ENCODE results near the gene NPIPB2.
"Not testable (repeated sequence)": the region's sequence is repeated elsewhere in the genome, so short reads cannot be mapped to it uniquely, and the experiment has no call there.

Gene NPIPB2

DNA sequence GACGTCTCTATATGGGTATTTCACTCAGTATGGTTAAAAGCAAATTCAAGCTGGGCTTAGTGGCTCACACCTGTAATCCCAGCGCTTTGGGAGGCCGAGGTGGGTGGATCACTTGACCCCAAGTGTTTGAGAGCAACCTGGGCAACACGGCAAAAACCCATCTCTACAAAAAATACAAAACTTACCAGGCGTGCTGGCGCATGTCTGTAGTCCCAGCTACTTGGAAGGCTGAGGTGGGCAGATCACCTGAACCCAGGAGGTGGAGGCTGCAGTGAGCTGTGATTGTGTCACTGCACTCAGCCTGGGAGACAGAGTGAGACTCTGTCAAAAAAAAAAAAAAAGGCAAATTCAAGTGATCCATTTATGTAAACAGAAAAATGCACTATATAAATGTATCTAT lies 21.9 kb upstream of the NPIPB2 start:
- CTCF ChIA-PET: interaction anchor here (1.4 kb wide), 1 partner anchor 104 kb away, joined by 4 read pairs; no protein-coding TSS in a partner anchor
- POLR2A ChIA-PET: interaction anchor here (1.5 kb wide), 1 partner anchor 13 kb away, joined by 7 read pairs; the partner anchor contains the start of gene SNX29
- DNase-seq (ENCODE audit: extremely low spot score): no peak
- TF ChIP-seq TARDBP (IDR thresholded peaks at IDR 0.05): no peak
- TF ChIP-seq FOXA1 (IDR thresholded peaks at IDR 0.05): no peak
- TF ChIP-seq FOXM1 (IDR thresholded peaks at IDR 0.05; ENCODE audit: borderline replicate concordance): no peak
- no peak for TF ChIP-seq SP1 (IDR thresholded peaks at IDR 0.05)
- no peak for TF ChIP-seq HDGF (IDR thresholded peaks at IDR 0.05; ENCODE audit: borderline replicate concordance)
- no peak for TF ChIP-seq ZNF384 (IDR thresholded peaks at IDR 0.05)
- no peak for TF ChIP-seq L3MBTL2 (conservative IDR thresholded peaks at IDR 0.05)
- TF ChIP-seq CTBP1 (IDR thresholded peaks at IDR 0.05; ENCODE audit: borderline replicate concordance): no peak
- TF ChIP-seq ELF4 (IDR thresholded peaks at IDR 0.05): no peak
- no peak for TF ChIP-seq FOXK2 (IDR thresholded peaks at IDR 0.05)

DNA sequence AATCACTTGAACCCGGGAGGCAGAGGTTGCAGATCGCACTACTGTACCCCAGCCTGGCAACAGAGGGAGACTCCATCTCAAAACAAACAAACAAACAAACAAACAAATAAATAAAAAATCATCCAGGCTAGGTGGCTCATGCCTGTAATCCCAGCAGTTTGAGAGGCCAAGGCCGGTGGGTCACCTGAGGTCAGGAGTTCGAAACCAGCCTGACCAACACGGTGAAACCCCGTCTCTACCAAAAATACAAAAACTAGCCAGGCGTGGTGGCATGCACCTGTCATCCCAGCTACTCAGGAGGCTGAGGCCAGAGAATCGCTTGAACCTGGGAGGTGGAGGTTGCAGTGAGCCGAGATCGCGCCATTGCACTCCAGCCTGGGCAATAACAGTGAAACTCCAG lies 21.1 kb upstream of the NPIPB2 start:
- POLR2A ChIA-PET: interaction anchor here (1.5 kb wide), 1 partner anchor 14 kb away, joined by 7 read pairs; the partner anchor contains the start of gene SNX29
- DNase-seq (ENCODE audit: extremely low spot score); CTCF ChIA-PET: not testable (repeated sequence)

DNA sequence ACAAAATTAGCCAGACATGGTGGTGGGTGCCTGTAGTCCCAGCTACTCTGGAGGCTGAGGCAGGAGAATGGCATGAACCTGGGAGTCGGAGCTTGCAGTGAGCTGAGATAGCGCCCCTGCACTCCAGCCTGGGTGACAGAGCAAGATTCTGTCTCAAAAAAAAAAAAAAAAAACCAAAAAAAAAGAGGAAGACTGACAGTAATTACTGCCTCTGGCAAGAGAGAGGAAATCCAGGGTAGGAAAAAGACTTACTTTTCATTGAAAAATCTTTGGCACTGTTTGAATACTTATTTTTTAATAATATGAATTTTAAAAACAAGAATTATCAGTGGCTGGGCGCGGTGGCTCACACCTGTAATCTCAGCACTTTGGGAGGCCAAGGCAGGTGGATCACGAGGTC lies 20.6 kb upstream of the NPIPB2 start:
- DNase-seq (ENCODE audit: extremely low spot score); POLR2A ChIA-PET; CTCF ChIA-PET: not testable (repeated sequence)

DNA sequence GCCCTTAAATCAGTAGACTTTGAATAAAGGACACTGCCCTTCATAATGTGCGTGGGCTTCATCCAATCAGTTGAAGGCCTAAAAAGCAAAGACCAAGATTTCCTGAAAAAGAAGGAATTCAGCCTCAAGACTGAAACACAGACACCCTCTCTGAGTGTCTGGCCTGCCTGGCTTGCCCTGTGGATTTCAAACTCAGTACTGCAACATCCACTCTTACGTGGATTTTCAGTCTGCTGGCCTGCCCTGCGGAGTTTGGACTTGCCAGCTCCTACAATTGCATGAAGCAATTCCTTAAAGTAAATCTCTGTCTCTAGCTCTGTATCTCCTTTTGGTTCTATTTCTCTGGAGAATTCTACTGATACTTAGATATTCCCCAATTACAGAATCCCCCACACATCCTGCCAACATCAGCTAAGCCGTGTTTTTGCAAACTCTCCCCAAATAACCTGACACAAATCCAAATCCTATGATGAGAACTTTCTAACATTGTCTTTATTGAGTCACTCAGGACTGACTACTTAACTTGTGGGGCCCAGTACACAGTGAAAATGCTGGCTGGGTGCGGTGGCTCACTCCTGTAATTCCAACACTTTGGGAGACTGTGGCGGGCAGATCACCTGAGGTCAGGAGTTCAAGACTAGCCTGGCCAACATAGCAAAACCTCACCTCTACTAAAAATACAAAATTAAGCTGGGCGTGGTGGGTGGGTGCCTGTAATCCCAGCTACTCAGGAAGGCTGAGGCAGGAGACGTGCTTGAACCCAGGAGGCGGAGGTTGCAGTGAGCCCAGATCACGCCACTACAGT lies 15.9 kb upstream of the NPIPB2 start:
- POLR2A ChIA-PET: interaction anchor here (0.7 kb wide), 1 partner anchor 19 kb away, joined by 3 read pairs; the partner anchor contains the start of gene SNX29
- DNase-seq (ENCODE audit: extremely low spot score): no peak
- CTCF ChIA-PET: interaction anchor here (2.7 kb wide), 1 partner anchor 110 kb away, joined by 10 read pairs; no protein-coding TSS in a partner anchor
- TF ChIP-seq NFRKB (IDR thresholded peaks at IDR 0.05): no peak
- no peak for TF ChIP-seq CTBP1 (IDR thresholded peaks at IDR 0.05; ENCODE audit: borderline replicate concordance)
- no peak for TF ChIP-seq ELF4 (IDR thresholded peaks at IDR 0.05)
- TF ChIP-seq ZNF384 (IDR thresholded peaks at IDR 0.05): no peak
- TF ChIP-seq SUZ12 (IDR thresholded peaks at IDR 0.05): no peak

DNA sequence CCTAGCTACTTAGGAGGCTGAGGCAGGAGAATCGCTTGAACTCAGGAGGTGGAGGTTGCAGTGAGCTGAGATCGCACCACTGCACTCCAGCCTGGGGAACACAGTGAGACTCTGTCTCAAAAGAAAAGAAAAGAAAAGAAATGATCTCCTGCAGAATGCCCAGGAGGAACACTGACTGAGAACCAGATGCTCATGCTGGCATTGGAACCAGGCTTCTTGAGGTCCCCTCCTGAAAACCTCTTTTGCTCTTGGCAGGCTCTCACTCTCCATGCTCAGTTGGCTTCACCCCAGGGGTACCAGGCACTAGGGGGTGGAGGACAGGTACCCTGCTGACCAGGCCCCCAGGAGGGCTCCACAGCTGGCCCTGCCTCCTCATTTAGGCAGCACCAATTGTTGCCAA lies 14.7 kb upstream of the NPIPB2 start:
- CTCF ChIA-PET: no interaction called here
- POLR2A ChIA-PET: no interaction called here
- TF ChIP-seq HDGF (IDR thresholded peaks at IDR 0.05; ENCODE audit: borderline replicate concordance) (no peak), ZNF384 (IDR thresholded peaks at IDR 0.05) (no peak), ELF4 (IDR thresholded peaks at IDR 0.05) (no peak), LEF1 (IDR thresholded peaks at IDR 0.05; ENCODE audit: borderline replicate concordance) (no peak), FOXA1 (IDR thresholded peaks at IDR 0.05) (no peak), ARNT (IDR thresholded peaks at IDR 0.05) (no peak), SUZ12 (IDR thresholded peaks at IDR 0.05) (no peak), FOXM1 (IDR thresholded peaks at IDR 0.05; ENCODE audit: borderline replicate concordance) (no peak), CTBP1 (IDR thresholded peaks at IDR 0.05; ENCODE audit: borderline replicate concordance) (no peak), TARDBP (IDR thresholded peaks at IDR 0.05) (no peak)
- TF ChIP-seq, protein P1, sequence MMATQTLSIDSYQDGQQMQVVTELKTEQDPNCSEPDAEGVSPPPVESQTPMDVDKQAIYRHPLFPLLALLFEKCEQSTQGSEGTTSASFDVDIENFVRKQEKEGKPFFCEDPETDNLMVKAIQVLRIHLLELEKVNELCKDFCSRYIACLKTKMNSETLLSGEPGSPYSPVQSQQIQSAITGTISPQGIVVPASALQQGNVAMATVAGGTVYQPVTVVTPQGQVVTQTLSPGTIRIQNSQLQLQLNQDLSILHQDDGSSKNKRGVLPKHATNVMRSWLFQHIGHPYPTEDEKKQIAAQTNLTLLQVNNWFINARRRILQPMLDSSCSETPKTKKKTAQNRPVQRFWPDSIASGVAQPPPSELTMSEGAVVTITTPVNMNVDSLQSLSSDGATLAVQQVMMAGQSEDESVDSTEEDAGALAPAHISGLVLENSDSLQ (IDR thresholded peaks at IDR 0.05): no peak
- DNase-seq (ENCODE audit: extremely low spot score): no peak

DNA sequence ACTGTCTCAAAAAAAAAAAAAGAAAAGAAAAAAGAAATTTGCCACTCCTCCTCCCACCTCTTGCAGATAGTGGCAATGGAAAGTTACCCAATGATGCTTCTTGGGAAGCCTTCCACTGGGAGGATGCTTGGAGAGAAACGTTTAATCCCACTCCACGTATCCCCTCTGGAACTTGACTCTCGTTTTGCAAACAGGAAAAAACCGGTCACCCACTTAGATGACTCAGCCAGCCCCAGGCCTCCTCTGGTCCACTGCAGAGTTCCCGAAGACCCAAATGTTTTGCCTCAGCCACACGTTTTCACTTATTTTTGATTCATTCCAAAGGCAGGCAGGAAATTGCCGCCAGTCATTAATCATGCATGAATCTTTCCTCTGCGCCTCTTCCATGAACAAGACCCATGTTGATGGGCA lies 13.9 kb upstream of the NPIPB2 start:
- DNase-seq (ENCODE audit: extremely low spot score): no peak
- TF ChIP-seq ELF4 (IDR thresholded peaks at IDR 0.05) (no peak), NFRKB (IDR thresholded peaks at IDR 0.05) (no peak), FOXK2 (IDR thresholded peaks at IDR 0.05) (no peak), BHLHE40 (IDR thresholded peaks at IDR 0.05; ENCODE audit: borderline replicate concordance) (no peak), HDGF (IDR thresholded peaks at IDR 0.05; ENCODE audit: borderline replicate concordance) (no peak), ZNF384 (IDR thresholded peaks at IDR 0.05) (no peak), FOXA1 (IDR thresholded peaks at IDR 0.05) (no peak), TARDBP (IDR thresholded peaks at IDR 0.05) (no peak), SUZ12 (IDR thresholded peaks at IDR 0.05) (no peak), CTBP1 (IDR thresholded peaks at IDR 0.05; ENCODE audit: borderline replicate concordance) (no peak), FOXM1 (IDR thresholded peaks at IDR 0.05; ENCODE audit: borderline replicate concordance) (no peak), LEF1 (IDR thresholded peaks at IDR 0.05; ENCODE audit: borderline replicate concordance) (no peak)
- TF ChIP-seq, protein P1 (IDR thresholded peaks at IDR 0.05): no peak
- POLR2A ChIA-PET: no interaction called here
- CTCF ChIA-PET: no interaction called here

DNA sequence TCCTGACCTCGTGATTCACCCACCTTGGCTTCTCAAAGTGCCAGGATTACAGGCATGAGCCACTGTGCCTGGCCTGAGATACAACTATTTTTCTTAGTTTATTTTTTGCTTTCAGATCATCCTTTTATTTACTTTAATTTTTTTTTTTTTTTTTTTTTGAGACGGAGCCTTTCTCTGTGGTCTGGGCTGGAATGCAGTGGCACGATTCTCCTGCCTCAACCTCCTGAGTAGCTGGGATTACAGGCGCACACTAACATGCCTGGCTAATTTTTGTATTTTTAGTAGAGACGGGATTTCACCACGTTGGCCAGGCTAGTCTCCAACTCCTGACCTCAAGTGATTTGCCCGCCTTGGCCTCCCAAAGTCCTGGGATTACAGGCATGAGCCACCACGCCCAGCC lies 11.7 kb upstream of the NPIPB2 start:
- DNase-seq (ENCODE audit: extremely low spot score); CTCF ChIA-PET: not testable (repeated sequence)
- POLR2A ChIA-PET: interaction anchor here (0.9 kb wide), 1 partner anchor 23 kb away, joined by 3 read pairs; the partner anchor contains the start of gene SNX29

DNA sequence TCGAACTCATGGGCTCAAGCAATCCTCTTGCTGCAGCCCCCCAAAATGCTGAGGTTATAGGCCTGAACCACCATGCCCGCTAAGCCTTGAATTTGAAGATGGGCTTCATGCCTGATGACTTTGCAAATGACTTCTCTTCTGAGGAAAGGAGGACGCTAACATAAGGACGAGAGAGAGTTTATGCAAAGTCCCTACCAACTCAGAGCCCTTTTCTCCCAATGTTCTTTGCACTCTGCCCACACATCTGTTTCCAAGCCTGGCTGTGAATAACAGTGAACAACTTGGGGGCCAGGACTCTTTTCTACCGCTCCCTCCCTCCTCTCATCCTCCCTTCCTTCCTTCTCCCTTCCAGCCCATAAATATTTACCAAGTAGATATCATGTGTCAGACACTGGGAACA lies 8.5 kb upstream of the NPIPB2 start:
- POLR2A ChIA-PET: no interaction called here
- no peak for DNase-seq (ENCODE audit: extremely low spot score)
- TF ChIP-seq ELF4 (IDR thresholded peaks at IDR 0.05): no peak
- no peak for TF ChIP-seq L3MBTL2 (conservative IDR thresholded peaks at IDR 0.05)
- TF ChIP-seq FOXM1 (IDR thresholded peaks at IDR 0.05; ENCODE audit: borderline replicate concordance): no peak
- TF ChIP-seq LEF1 (IDR thresholded peaks at IDR 0.05; ENCODE audit: borderline replicate concordance): no peak
- TF ChIP-seq ARNT (IDR thresholded peaks at IDR 0.05): no peak
- TF ChIP-seq NFRKB (IDR thresholded peaks at IDR 0.05): no peak
- no peak for TF ChIP-seq TARDBP (IDR thresholded peaks at IDR 0.05)
- TF ChIP-seq CTBP1 (IDR thresholded peaks at IDR 0.05; ENCODE audit: borderline replicate concordance): no peak
- TF ChIP-seq SUZ12 (IDR thresholded peaks at IDR 0.05): no peak
- no peak for TF ChIP-seq ZNF384 (IDR thresholded peaks at IDR 0.05)
- CTCF ChIA-PET: no interaction called here
